ENCODE results near the gene MS4A8. TPM values are rescaled to one million over a fixed set of nuclear protein-coding genes. Genes with fewer than 3 reads are reported as not detected.
"Not testable (repeated sequence)": the region's sequence is repeated elsewhere in the genome, so short reads cannot be mapped to it uniquely, and the experiment has no call there.

The MS4A8 gene, protein sequence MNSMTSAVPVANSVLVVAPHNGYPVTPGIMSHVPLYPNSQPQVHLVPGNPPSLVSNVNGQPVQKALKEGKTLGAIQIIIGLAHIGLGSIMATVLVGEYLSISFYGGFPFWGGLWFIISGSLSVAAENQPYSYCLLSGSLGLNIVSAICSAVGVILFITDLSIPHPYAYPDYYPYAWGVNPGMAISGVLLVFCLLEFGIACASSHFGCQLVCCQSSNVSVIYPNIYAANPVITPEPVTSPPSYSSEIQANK
- not detected in 2 replicates for polyA plus RNA-seq (2014; cell fraction: cytosol; rRNA removed)
- not detected in 2 replicates for polyA plus RNA-seq (2014; cell fraction: nucleus; rRNA removed)

DNA sequence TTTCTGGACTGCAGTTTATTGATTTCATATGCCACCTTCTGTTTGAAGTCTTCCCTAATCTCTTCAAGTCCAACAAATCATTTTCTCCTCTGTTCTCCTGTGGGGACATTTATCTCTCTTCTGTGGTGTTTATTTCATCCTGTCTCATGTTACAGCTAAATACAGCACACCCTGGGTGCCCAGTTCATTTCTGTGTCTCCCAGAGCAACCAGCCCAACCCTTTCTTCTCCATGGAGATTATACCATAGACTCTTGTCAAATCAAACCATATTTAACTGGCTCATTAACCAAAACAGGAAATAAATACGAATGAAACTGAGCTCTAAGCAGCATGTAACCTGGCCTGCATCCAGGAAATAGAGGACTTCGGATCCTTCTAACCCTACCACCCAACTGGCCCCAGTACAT, at the start of gene MS4A8:
MS4A8 (plus strand) TSS at position 329 of the 408 bp plus-strand sequence. CDS start 1,249 bp downstream, outside the sequence.
- DNase-seq (ENCODE audit: low spot score) = no peak

DNA sequence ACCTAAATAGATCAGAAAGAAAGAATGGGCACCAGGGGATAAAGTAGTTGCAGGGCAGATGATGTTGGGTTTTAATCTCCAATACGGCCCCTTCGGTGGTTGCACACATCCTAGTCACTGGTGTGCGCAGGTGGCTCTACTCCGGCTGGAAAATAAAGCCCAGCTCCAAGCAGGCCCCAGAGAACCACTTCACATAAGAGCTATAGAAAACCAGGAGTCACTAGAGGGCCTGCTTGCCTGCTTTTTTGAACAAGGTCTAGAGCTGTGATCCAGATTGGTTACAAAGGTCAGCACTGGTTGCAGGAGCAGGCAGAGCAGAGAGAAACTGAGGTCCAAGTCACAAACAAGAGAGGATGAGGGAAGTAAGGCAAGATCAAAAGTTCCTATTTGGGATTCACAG, 41.5 kb upstream of the MS4A8 start:
- DNase-seq (ENCODE audit: low spot score) = no peak

DNA sequence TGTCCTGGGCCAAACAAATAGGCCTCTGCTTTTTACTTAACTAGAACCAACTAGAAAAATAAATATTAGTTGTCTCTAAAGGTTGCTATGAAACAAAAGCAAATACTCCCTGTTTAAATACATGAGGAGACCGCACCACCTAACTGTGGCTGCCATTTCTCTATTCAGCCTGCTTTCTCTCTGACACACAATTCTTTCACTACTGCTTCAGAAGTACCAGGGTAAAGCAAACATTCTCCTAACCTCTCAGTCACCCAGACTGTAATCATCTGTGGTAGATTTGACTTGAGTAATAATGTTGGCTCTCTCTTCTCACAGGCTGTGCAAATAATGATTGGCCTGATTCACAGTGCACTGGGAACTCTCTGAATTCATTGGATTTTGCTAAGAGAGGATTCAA, 41.0 kb upstream of the MS4A8 start:
- DNase-seq (ENCODE audit: low spot score) = no peak

DNA sequence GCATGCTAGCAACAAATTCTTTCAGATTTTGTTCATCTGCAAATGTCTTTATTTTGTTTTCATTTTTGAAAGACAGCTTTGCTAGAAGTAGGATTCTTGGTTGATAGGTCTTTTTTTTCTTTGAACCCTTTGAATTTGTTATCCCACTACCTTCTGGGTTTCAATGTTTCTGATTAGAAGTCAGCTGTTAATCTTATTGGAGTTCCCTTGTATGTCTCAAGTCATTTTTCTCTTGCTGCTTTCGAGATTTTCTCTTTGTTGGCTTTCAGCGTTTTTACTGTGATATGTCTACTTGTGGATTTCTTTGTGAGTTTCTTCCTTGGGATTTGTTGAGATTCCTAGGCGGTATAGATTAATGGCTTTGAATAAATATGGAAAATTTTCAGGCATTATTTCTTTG, 27.2 kb upstream of the MS4A8 start:
- DNase-seq (ENCODE audit: low spot score) = no peak

DNA sequence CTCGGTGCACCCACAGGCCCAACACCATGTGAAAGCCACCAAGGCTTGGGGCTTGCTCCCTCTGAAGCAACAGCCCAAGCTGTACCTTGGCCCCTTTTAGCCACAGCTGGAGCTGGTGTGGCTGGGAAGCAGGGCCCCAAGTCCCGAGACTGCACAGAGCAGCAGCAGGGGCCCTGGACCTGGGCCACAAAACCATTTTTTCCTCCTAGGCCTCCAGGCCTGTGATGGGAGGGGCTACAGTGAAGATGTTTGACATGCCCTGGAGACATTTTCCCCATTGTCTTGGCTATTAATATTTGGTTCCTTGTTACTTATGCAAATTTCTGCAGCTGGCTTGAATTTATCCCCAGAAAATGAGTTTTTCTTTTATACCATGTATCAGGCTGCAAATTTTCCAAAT, 21.2 kb upstream of the MS4A8 start:
- DNase-seq (ENCODE audit: low spot score) = not testable (repeated sequence)

DNA sequence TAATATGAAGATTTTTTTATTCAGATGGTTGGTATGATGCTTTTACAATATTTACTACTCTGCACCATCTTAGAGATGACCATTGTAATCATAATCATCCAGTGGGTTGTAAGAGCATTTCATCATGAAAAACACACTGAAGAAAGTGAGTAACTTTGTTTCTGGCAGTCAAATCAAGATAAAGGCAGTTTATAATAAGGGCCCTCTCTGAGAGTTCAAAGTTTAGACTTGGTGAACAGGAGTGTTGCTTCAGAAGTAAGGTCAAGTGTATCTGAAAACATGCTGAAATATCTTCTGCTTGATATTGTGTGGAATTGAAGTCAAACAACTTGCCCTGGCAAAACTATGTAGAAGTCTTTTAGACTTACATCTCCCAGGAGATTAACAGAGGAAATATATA, 19.5 kb upstream of the MS4A8 start:
- DNase-seq (ENCODE audit: low spot score) = no peak

DNA sequence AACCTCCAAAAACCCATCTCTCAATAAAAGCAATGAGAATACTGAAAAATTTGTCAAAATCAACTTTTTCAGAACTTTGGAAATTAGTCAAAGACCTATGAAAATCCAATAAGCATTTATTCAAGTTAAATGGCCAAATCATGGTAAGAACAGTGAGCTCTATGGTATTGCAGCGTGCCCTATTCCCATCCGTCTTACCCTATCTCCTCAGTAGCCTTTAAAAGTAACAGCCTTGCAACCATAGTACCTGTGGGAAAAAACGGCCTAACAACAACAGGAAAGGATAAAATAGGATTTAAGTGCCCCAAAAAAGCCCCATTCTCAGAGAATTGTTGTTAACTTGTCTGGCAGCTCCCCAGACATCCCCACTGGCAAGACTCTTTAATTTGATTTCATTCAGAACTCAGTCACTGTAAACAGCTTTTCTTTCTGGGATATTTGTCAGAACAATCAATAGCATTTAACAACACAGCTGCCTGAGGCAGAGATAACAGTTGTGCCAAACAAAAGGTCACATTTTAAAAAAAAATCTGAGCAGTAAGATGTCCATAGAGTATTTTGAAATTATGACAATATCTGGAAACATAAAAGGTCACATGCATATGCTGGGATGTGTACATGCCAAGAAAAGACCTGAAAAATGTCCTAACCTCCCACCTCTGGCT, 18.8 kb upstream of the MS4A8 start:
- no peak for DNase-seq (ENCODE audit: low spot score)

DNA sequence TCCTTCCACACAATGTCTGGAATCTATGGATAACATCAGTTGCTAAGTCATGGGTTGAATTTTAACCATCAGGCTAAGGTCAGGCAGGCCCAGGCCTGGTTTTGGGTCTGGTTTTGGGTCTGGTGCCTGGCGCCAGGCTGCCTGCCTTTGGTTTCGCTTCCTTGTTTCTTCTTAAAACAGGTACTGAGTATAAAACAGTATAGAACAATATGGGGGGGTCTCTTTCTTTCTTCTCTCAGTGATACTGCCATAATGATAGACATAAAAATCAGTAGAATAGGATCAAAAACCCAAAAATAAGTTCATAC, 14.9 kb upstream of the MS4A8 start:
- not testable (repeated sequence) for DNase-seq (ENCODE audit: low spot score)

DNA sequence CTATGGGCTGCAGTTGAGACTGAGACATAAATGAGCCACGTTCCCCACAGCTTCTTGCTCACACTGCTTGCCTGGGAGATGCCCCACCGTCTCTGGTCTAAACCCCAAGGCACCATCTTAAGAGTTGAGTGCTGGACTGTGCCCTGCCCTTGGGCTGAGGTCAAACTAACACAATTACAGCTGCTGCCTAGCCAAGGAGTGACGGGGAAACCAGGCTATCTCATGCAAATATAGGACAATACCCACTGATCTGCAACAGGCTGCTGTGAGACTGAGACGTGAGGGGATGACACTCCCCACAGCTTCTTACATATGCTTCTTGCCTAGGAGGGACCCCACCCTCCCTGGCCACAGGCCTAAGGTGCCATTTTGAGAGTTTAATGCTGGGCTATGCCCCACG, 7.8 kb upstream of the MS4A8 start:
- DNase-seq (ENCODE audit: low spot score) = no peak

DNA sequence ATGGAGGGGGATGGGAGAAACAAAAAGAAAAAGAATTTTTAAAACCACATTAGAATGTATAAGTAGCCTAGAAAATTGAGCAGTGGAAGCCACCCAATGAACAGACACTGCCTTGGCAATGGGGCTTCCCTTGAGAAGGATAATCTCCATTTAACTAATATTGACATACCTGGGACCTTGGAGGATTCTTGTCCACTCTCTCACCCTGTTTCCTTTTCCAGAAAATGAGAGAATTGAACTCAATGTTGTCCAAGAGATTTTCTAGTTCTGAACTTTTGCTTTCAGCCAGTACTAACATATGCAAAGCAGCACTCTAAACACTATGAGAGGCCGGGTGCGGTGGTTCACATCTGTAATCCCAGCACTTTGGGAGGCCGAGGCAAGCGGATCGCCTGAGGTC, 524 bp downstream of the MS4A8 start:
- DNase-seq (ENCODE audit: low spot score) = no peak

DNA sequence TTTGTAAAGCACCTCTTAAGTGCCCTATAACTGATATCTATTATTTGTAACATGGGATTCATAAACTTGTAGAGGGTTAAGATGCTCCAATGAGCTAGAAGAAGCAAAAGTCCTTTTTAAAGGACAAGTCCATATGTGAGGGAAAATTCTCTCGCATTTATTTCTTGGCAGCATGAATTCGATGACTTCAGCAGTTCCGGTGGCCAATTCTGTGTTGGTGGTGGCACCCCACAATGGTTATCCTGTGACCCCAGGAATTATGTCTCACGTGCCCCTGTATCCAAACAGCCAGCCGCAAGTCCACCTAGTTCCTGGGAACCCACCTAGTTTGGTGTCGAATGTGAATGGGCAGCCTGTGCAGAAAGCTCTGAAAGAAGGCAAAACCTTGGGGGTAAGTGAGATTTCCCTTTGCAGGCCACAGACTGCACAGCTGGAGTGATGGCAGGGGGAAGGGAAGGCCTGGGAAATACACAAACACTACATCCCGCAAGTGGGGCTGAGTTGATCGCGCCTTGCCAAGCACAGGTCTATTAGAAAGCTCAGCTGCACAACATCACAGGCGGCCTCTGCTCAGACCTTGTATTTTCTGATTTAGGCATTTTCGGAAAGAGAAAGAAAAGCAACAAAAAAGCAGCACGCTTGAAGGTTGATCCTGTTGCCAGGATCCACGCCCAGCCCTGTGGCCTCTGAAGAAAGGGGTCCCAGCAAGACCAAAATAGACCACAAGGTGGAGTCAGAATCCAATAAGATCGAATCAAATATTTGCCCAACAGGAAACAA, 1.5 kb downstream of the MS4A8 start:
- DNase-seq (ENCODE audit: low spot score) = no peak

DNA sequence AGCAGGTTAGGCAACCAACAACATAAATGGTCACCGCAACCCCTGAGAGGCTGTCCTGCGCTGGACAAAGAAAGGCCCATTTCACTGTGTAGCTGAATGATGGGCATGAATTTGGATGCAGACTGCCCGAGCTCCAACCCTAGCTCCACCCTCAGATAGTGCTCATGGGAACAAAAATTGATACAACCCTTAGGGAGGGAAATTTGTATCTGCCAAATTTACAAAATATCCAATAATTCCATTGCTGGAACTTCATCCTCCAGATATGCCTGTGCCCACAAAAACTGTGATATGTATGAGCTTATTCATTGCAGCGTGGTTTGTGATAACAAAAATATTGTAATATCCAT, 2.0 kb downstream of the MS4A8 start:
- DNase-seq (ENCODE audit: low spot score) = no peak

DNA sequence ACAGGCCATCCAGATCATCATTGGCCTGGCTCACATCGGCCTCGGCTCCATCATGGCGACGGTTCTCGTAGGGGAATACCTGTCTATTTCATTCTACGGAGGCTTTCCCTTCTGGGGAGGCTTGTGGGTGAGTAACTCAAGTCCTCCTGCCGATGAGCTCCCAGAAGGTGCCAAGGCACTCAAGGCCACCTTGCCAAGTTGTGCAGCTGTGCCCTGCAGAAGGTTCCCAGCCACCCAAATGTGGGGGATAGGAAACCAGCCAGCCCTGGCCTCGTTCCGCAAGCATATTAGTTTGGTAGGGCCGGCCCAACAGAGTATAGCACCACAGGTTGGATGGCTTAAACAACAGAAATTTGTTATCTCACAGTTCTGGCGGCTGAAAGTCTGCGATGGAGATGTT, 4.0 kb downstream of the MS4A8 start:
- no peak for DNase-seq (ENCODE audit: low spot score)

DNA sequence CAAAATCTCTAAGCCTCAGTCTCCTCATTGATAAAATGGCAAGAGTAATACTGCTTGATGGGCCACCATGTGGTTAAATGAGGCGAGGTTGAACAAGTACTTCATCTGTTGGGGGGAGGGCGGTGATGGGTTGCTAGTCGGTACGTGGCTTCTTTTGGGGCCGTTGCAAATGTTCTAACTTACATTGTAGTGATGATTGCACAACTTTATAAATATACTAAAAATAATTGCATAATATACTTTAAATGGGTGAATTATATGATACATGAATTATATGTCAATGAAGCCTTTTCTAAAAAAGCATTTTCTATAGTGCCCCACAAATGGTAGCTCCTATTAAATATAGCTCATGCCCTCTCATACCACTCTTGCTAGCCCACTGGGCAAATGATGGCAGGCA, 6.5 kb downstream of the MS4A8 start:
- DNase-seq (ENCODE audit: low spot score) = no peak

DNA sequence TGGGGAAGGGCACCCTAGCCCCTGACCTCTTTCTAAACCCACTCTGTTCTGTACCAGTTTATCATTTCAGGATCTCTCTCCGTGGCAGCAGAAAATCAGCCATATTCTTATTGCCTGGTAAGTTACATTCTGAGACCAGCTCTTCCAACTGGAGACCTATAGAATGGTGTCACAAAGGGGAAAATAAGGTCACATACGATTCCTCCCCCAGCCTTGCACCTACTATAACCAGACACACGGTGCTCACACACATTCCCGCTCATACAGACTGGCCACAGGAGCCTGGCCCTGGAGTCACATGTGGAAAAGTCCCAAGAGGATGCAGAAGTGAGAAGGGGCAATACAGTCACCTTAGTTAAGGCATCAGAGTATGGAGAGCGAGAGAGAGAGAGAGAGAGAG, 7.5 kb downstream of the MS4A8 start:
- no peak for DNase-seq (ENCODE audit: low spot score)

DNA sequence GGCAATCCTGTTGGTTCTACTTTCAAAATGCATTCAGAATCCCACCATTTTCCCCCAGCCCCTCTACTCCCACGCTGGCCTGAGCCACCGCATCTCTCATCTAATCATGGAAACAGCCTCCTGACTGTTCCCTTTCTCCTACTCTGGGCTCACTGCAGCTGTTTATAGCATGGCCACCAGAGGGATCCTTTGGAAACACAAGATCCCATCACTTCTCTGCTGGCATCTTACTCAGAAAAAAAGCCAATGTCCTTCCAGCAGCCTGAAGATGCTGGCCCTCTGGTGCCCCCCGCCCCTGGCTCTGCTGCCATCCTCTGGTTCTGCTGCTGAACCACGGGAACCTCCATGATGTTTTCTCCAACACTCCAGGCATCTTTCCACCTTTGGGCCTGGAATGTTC, 11.1 kb downstream of the MS4A8 start:
- no peak for DNase-seq (ENCODE audit: low spot score)

DNA sequence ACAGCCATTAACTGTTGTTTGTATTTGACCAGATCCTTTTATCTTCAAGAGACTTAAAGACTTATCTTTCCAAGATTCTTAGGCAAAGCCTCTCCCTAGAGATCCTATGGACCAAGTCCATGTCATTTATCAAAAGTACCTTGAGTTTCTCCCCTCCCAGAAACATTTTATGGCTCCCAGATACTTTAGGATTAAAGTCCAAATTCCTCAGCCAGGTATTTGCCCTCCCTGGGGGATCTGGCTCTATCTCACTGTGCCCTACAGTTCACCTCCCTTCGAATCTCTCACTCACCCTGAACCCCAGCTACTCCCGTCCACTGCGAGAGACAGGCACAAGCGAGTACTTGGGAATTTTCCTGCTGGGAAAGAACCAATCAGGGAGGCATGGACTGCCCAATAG, 11.9 kb downstream of the MS4A8 start:
- no peak for DNase-seq (ENCODE audit: low spot score)

DNA sequence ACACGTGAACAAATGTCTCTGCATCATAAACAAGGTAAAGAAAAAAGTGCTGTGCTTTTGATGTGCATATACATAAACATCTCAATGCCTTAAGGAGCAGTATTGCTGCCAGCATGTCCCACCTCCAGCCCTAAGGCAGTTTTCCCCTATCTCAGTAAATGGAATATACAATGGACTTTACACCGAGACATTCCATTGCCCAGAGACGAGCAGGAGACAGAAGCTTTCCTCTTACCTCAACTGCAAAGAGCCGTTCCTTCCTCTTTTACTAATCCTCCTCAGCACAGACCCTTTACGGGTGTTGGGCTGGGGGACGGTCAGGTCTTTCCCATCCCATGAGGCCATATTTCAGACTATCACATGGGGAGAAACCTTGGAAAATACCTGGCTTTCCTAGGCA, 14.0 kb downstream of the MS4A8 start:
- DNase-seq (ENCODE audit: low spot score) = not testable (repeated sequence)

DNA sequence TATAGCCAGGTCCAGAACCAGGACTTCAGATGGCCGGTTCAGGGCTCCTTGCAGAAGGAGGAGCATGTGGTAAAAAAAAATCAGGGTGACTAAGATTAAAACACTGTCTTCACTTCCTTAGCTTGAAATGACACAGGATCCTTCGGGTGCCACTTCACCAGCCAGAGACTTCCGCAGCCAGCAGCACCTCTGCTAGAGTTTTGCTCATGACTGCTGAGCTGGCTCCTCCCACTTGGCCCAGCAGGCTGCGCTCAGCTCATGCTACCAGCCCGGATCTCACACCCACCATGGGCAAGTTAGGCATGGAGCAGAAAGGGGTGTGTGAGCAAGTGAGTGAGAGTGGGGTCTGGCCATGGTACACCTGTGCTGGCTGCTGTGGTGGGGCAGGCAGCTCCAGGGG, 18.5 kb downstream of the MS4A8 start:
- no peak for DNase-seq (ENCODE audit: low spot score)

DNA sequence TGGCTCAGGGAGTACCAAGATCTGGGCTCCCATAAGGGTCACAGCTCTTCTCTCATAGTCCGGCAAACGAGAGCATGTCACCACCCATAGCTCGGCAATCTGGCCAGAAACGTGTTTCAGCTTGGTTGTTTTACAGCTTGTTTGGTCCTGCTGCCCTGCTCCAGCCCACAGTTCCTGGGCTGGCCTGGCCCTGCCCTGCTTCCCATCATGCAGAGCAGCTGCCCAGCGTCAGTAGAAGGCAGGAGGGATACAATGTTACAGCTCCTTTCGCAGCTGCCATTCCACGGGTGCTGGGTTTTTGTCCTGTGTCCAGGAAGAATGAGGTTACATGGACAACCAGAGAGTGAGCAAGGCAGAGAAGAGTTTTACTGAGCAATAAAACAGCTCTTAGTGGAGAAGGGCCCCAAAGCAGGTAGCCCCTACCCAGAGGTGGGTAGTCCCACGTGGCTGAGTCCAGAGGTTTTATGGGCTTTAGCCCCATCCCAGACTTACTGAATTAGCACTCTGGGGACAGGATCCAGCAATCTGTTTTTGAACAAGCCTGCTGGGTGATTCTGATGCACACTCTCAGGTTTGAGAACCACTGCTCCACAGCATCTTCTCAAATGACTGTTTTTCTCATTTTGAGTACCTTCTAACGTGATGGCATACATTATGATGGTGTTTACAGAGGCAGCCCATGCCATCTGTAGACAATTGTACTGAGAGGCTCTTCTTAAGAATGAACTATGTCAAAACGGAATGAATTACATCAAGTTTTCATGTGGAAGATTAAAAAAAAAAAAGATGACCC, 19.3 kb downstream of the MS4A8 start:
- DNase-seq (ENCODE audit: low spot score) = no peak

DNA sequence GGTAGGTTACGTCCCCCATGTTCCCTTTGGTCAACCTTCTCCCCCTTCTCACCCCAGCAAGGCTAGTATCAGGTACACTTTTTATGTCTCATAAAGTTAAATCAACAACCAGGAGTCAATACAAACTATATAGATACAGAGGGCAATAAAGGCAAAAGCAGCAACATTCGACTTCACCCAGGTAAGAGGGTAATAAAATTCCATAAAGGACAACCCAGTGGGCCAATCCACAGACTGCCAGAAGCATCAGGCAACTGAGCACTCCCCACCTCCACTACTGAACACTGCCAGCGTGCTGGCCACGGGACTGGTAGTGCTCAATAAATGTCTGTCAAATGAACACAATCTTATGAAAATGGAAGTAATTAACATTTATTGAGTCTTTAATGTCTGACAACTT, 20.0 kb downstream of the MS4A8 start:
- no peak for DNase-seq (ENCODE audit: low spot score)

DNA sequence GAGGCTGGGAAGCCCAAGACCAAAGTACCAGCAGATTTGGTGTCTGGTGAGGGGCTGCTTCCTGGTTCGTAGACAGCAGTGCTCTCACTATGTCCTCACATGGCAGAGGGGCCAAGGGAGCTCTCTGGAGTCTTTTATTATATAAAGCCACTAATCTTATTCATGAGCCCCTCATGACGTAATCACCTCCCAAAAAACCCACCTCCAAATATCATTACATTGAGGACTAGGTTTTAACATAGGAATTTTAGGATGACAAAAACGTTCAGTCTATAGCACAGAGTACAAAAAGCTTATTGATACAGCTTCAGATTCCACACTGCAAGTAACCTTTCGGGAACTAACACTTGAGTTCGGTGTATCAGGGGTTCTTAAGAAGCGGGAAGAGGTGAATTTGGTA, 21.0 kb downstream of the MS4A8 start:
- no peak for DNase-seq (ENCODE audit: low spot score)

Measured in SK-N-DZ (cell line).